Kidney glomerular epithelial cell (primary cell): ENCODE results near the gene SHF.

Experiments used
- DNase-seq: peaks from one replicate; lab custom pipeline; 2025; lab: John Stamatoyannopoulos, UW

The SHF gene

GRCh38 chr15:45199136-45199810, 11.5 kb upstream of the SHF start:
- peak; percentile 69 for DNase-seq

- DNase-seq: peak; percentile 93
Observed at GRCh38 chr15:45198337-45199135, 10.8 kb upstream of the SHF start.

GRCh38 chr15:45197512-45197911, 9.7 kb upstream of the SHF start:
- DNase-seq: no peak

- DNase-seq: no peak
Observed at GRCh38 chr15:45187578-45187893, 230 bp downstream of the SHF start.

GRCh38 chr15:45186771-45187577, 792 bp downstream of the SHF start:
- no peak for DNase-seq

GRCh38 chr15:45185903-45186770, 1.6 kb downstream of the SHF start:
- no peak for DNase-seq

DNA sequence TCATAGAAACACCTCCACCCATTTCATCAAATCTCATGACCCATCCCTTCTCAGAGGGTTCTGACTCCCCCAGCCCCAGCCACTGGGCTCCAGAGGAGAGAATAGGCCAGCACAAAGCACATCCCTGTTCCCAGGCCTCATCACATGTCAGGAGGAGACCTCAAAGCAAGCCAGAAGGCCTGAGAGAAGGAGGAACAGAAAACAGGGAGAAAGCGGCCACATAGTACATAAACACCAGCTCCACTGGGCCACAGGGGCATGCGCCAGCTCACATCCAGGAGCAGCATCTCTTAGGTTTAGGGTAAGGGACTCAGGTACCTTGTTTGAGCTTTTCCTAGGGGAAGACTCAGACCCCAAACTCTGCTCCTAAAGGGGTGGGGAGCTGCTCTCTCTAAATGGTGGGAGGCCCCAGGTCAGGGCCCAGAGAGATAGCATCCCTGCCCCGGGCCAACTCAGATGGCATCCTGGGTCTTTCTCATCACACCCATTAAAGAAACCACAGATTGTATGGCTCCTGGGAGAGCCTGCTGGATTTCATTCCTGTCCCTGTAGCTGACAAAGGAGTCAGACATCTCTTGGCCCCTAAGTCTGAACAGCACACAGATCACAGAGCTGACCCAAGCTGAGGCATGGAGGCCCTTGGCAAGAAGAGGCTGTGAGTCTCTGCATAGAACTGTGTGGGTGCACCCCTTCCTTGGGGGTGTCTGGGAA, 2.5 kb downstream of the SHF start:
- DNase-seq: no peak

GRCh38 chr15:45184562-45185041, 3.2 kb downstream of the SHF start:
- no peak for DNase-seq

GRCh38 chr15:45183511-45183910, 4.3 kb downstream of the SHF start:
- no peak for DNase-seq

- DNase-seq: no peak
Observed at GRCh38 chr15:45182996-45183395, 4.8 kb downstream of the SHF start.

DNA sequence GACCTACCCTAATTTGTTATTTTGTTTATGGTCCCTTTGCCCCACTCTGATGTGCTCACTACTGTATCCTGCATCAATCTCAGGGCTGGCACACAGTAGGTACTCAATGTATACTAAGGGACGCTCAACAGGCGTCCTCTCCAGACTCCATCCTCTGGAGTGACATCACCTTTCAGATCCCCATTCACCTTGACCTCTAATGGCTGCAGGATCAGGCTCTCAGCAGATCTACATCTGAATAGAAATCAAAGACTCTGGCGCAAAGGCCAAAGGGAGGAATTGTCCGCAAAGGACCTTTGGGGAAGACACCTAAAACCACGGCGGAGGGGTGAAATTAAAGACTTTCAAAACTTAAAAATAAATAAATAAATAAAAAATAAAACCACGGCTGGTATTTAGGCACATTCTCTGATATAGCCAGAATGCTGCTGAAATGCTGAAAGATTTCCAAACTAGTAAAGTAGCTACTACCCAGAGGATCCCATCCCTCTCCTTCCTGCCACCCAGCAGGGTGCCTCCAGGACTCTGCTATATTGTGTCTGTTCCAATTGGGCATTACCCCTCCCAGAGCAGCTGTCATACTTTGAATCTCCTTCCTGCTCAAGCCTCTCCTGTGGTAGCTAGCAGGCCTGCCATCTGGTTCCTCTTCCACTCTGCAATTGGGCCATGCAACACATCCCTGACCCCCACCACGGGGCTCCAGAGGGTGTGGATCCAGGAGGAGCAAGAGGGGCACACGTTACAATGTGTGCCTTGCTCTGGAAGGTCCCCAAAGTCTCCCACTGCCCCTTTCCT, 6.1 kb downstream of the SHF start:
- DNase-seq: no peak

DNA sequence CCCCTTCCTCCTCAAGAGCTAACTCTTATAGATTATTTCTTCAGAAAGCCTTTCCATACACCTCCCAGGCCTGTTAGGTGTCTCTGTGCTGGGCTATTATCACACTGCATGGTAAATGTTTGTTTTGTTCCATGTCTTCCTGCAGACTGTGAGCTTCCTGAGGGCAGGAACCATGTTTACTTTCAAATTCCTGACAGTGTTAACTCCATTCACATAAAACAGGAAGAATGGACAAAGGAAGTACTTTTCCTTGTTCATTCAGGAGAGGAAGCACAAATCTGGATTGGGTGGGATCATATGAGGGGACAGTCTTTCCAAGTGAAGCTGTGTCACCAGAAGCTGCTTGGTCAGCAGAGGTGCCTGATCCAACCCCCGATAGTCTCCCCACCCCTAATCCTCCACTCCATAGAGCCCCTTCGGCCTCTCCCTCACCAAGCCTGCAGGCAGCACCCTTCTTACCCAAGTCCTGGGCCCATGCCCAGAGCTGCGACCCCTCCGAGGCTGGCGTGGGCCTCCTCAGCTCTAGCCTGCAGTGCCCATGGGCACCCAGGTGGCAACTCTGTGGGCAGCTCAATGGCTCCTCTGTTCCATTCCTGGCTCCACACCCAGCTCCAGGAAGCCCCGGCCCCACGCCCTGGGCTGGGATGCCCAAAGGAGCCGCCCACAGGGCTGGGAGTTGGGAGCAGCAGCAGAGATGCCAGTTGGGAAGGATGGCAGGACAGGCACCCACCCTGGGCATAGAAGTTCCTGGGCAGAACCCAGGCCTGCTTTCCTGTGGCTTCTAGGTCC, 6.9 kb downstream of the SHF start:
- no peak for DNase-seq

DNA sequence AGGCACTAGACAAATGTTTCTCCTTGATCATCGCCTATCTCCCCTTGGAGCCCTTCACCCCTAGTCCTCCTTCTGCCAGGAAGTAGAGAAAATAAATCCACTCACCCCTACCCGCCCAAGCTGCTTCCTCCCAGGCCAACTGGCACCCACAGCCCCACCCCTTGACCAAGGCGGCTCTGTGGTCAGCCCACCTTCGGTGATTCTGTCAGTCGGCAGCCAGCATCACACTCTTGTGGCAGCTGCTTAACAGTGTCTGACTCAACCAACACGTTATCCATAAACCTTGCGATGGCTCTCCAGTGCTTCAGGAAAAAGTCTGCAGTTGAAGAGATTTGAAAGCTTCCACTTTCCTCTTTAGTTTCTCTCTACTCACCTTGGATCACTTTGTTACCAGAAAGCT, 7.6 kb downstream of the SHF start:
- DNase-seq: no peak

GRCh38 chr15:45179221-45179985, 8.4 kb downstream of the SHF start:
- no peak for DNase-seq

GRCh38 chr15:45177285-45177684, 10.5 kb downstream of the SHF start:
- DNase-seq: no peak

DNA sequence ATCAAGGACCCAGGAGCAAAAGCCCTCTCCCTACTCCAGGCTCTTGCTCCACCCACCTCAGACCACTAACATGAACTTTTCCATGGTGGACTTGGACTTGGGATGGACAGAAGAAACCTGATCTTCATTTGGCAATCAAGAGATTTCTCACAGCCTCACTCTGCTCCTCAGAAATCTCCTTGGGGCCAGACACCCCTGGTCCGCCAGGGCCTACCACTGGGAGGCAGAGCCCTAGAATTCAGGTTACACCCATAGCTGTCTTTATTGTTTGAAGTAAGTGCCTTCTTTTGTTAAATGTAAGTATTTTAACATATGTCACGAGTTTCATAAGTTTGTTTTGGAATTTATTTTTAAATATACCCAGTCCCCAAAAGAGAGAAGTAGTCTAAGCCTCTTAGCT, 13.2 kb downstream of the SHF start:
- DNase-seq: no peak

GRCh38 chr15:45174069-45174468, 13.7 kb downstream of the SHF start:
- no peak for DNase-seq

GRCh38 chr15:45171912-45172311, 15.9 kb downstream of the SHF start:
- no peak for DNase-seq
